CD4-positive, alpha-beta T cell treated with Interleukin-4 for 4 hours (primary cell): ENCODE results near the gene PRDM16.

Experiments used
- DNase-seq: peaks from one replicate; pipeline ENCODE4 v3.0.0-alpha.2; 2020

The PRDM16 gene

GRCh38 chr1:3215198-3216014 is 146.4 kb downstream of the PRDM16 start:
- DNase-seq, result no peak

GRCh38 chr1:3216015-3216391 is 147.0 kb downstream of the PRDM16 start:
- no peak for DNase-seq

DNA sequence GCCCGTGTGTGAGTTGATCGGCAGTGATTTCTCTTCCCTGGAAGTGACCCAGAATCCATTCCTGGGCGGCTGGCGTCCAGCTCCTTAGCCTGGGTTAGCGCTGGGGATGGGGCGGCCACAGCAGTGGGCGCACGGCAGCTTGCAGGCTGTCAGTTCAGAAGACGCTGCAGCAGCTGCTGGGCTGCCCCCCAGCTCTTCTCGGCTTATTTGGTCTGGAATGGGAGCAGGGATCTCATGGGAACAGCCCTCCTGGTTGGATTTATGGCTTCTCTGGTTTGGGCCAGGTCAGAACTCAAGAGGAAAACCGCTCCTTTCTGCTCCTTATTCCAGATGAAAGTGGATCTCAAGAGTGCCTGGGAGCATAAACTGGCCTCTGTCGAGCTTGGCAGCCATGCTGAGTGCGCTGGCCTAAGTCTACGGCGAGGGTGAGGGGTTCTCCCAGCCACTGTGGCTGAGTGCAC is 148.2 kb downstream of the PRDM16 start:
- no peak for DNase-seq

DNA sequence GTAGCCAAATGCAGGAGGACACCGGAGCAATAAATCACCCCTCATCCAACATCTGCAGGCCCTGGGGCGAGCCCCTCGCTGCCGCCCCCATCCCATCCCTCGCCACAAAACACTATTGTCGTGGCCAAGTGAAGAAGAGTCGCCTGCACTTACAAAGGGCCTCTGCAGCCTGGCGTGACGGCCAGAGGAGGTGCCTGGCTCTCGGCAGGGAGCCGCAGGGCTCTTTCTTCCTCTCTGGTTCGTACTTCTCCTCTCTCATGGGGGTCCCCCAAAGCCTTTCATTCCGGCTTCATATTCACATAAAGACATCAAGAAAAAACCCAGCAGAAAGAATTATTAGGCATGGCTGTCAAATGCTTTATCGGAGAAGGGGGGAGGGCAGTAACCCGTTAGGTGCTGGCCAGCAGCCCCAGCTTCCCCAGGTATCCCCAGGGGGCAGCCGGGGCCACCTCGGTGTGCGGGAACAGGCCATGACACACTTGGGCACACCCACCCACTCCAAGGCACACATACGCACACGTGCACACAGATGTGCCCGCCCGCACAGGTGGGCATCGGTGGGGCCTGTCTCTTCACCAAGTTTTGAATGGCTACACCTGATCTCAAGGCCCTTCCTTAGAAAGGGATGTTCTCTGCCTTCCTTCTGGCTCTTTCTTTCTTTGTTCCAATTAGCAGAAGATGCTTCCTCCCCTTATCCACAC is 149.1 kb downstream of the PRDM16 start:
- DNase-seq, result no peak

DNA sequence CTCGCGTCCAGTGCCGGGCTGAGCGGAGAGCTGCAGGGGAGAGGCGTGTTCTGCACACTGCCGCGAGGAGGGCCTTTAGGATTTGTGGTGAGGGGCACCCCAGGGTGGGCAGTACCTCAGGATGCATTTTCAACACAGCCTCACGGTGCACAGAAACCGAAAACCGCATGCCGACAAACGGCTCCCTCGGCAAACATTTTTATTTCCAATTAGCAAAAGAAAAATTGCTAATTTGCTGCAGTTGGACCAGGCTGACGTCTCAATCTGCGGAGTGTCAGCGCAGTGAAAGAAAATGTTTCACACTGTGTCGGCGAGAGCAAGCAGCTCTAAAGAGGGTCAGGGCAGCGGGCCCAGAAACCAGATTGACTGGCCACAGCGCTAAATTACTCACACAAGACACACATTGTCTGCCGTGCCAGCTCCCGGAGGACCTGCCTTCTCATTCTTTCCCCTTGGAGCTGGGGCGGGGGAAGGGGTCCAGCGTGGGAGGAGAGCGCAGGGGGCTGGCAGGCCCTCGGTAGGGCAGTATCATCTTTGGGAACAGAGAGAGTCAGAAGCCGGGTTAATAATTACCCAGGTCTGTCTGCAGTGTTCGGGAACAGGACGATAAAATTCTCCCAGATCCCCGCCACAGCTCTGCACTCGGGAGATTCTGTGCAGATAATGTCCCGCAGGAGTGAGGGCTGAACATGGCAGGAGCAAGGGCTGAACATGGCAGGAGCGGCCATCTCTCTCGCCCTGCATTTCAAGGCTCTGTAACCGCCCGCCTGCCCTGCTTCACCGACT is 150.2 kb downstream of the PRDM16 start:
- DNase-seq, result no peak

DNA sequence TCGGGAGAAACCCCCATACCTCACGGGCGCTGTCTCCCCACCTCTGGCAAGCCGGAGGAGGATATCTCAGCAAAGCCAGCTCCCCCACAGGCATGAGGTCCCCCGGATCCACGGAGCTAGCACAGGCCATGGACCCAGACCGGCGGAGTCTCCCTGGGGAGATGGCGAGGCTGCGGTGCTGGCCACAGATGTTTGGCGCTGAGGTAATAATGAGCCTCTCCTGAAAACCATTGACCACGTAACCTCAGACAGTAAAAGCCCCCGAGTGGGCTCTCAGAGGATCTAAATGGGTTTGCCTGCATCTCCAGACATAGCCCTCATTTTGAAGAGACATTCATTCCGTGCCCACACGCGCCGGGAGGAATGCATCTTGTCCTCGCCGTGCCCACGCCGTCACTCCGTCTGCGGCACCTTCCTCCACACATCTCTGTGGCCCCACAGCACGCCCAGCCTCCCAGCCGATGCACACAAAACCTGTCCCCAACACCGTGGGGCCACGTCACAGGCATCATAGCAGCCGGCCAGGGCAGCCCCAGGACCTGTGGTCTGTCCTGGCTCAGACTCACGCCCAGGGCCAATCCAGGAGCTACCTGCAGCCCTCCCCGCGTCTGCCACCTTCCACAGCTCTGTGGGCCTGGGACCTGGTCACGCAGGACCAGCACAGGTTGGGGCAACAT is 150.9 kb downstream of the PRDM16 start:
- no peak for DNase-seq

GRCh38 chr1:3221112-3222041 is 152.4 kb downstream of the PRDM16 start:
- no peak for DNase-seq

GRCh38 chr1:3222042-3222692 is 153.2 kb downstream of the PRDM16 start:
- no peak for DNase-seq

DNA sequence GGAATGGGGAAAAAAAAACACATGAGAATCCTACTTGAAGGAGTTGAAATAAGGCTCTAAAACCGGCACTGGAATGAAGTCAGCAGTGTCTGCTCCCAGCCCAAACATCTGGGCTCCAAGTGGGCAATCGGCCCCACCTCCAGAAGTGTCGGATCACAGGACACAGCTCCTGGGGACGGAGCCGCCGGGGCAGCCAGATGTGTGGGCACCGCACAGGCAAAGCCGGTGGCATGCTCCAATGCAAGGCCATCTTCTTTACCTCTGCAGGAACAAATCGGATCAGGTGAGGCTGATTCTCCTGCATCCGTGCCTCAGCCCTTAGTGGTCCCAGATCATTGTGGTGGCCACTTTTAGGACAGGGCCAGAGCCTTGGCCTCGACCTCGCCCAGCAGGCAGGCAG is 156.7 kb downstream of the PRDM16 start:
- no peak for DNase-seq

DNA sequence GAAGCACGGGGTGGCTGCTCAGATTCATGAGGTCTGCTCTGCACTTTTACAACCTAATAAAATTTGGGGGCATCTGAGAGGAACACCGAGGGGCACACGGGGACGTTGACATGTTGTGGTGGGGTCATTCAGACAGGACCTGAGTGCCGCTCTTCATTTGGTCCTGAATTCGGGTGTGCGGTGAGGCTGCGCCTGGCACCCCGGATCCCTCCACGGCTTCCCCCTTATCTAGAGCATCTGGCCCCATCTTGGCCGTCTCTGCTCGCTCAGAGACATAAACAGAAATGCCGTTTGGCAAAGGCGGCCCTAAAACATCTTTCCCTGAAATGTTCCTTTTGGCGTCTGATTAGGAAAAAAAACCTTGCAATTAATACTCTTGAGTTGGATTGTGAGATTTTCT is 157.2 kb downstream of the PRDM16 start:
- DNase-seq, result no peak

DNA sequence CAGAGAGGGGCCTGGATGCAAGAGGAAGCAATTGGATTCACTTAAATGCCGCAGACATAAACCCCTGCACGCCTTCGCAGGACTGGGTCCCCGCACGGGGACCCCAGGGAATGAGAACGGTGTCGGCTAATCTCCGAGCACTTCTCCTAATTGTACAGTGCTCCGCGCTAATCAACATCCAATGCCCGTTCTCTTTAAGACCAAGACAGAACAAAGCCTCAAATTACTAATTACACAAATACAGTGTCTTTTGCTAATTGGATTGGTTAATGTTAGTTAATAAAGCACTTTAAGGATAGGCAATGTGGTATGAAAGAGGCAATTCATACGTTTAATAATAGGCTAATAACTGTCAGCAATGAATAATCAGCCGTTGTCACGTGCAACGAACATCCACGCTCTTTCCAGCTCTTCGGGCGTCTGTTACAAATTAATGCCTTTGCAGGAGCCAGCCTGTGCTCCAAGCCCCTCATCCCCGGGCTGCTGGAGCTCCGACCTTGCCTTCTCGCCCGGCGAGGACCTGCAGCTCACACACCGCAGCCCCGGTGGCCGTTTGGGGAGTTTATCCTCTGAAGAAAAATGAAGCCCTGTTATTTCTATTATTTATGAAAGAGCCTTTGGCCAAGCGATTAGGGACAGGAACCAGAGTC is 157.8 kb downstream of the PRDM16 start:
- DNase-seq, result no peak

GRCh38 chr1:3227351-3227704 is 158.3 kb downstream of the PRDM16 start:
- no peak for DNase-seq

GRCh38 chr1:3227893-3228292 is 158.9 kb downstream of the PRDM16 start:
- DNase-seq, result no peak

DNA sequence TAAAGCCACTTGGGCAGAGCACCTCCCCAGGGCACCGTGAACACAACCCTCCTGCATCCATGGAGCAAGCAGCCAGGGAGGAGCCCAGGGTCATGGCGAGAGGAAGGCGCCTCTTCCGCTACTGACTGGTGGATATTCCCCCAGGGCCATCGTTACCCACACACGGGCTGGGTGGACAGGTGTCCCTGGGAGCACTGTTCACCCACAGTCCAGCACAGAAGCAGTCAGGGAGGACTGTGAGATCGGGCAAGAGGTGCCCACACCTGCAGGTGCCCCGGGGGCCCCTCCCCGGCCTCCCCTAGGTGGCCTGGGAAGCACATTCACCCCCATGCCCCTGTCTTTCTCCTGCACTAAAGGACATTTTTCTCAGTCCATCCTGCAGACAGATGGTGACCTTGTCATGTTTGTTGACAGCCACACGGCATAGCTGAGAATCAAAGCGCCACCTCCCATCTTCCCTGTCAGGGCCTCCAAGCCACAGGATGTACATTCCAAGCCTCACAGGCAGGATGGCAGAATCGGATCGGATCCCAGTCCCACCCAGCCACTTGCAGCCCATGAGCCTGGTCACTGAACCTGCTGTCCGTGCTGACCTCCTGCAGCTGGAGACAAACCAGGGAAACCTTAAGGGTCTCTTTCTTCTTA is 160.2 kb downstream of the PRDM16 start:
- DNase-seq, result no peak

DNA sequence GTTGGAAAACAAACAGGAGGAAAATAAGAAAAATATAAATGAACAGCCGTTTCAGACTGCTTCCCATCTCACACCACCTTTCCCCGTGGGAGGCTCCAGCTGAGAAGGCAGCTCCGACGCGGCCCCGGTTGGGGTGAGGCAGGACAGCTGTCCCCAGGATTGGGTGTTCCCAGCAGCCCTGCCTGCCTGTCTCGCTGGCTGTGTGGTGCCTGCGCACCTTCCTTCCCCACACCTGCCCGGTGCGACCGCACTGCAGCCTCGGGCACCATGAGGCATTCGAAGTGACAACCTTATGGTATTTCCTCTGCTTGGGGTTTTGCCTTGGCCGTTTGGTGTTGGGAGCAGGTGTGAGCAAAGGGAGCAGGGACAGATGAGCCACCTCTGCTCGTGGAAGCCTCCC is 161.6 kb downstream of the PRDM16 start:
- DNase-seq, result no peak

- no peak for DNase-seq
Measured at GRCh38 chr1:3231245-3231644, 162.2 kb downstream of the PRDM16 start.

DNA sequence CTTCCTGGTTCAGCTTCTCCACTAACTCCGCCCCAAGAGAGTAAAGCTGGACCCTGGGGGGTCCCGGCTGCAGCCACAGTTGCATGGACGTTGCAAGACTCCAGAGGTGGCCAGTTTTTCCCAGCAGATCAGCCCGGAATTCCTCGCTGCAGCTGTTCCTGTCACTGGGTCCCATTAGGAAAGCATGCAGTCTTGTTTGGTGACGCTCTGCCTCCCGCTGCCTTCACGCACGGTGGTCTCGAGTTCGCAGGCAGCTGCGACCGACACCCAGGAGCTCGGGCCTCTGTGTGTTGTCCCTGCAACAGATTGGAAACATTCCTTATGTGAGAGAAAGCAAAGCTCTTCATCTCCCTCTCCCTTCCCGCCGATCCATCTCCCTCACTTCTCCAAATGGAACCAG is 162.8 kb downstream of the PRDM16 start:
- no peak for DNase-seq

- no peak for DNase-seq
Measured at GRCh38 chr1:3233031-3233430, 164.0 kb downstream of the PRDM16 start.

DNA sequence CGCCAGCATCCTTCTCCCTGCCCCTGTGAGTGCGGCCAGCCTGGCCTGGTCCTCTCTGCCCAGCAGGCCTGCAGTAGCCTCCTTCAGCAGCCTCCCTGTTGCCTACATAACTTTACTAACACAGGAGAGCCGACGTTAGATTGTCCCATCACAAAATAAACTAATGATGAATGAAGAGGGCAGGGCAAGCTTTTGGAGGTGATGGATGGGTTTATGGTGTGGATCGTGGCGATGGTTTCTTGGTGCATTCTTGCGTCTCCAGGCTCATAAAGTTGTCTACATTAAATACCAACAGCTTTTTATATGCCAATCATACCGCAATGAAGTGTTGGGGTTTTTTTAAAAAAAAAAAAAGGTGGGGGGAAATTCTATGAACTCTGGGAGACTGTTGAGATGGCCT is 164.5 kb downstream of the PRDM16 start:
- no peak for DNase-seq

DNA sequence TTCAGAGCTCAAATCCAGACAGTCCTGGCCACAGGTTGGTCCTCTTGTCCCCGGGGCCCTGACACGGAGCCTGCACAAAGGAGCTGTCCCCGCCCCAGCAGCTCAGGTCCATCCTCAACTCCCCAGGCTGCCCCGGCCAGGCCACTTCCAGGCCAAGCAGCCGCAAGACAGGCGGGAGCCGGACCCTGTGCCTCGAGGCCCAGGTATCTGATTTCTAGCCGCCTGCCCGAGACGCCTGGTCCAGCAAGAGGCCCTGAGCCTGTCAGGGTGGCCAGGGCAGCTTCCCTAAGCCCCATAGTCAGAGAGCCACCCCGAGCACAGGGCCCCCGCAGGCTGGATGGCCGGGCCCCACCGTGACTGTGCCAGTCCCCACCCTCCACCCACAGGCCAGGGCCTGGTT is 165.3 kb downstream of the PRDM16 start:
- DNase-seq, result no peak
